ENCODE measurements around the gene FOSL1. TPM values are rescaled to one million over a fixed set of nuclear protein-coding genes. Genes with fewer than 3 reads are reported as not detected.
A peak's percentile ranks its signal among the peaks of the same experiment; 100 is the strongest.

FOSL1 gene
- total RNA-seq, 1 experiment from 2014 or later = 33.7 TPM

DNA sequence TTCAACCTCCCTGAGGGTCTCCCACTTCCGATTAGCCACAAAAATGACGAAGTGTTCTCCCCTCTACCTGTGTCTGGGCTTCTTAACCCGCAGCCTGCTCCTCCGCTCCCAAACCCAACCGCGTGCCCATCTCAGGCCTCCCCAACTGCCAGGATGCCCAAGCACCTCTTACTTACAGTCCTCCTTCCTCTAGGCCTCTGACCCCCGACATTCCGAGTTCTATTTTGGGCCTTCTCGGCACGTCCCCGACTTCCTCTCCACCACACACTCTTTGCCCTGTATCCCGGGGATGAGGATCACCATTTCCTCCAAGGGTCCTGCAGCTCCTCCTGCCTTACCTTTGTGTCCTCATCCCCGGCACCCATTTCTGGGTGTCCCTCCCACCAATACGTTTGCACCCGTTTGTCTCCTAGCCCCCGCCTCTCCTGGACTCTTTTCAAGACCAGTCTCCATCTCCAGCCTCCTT lies 40.3 kb downstream of the FOSL1 start:
- Histone ChIP-seq H3T11ph (ENCODE audit: low read length) (peak overlapping the region; percentile 9), H2AK5ac (ENCODE audit: insufficient read length, low read length) (no peak overlapping the region), H2BK12ac (ENCODE audit: insufficient read length, low read depth, low read length) (no peak overlapping the region), H3K23me2 (ENCODE audit: insufficient read length, low read depth, low read length, poor library complexity, severe bottlenecking) (peaks cover 25% of the 10 kb centered on the region), H2AFZ (ENCODE audit: low read length) (no peak overlapping the region), H3K56ac (ENCODE audit: insufficient read length, low read depth, low read length) (no peak overlapping the region), H3K4me1 (ENCODE audit: insufficient read depth, low read length) (no peaks in the 10 kb centered on the region), H3K27me3 (ENCODE audit: insufficient read depth, low read length) (no peaks in the 10 kb centered on the region), H3K9me3 (ENCODE audit: control insufficient read depth, low read depth, low read length) (no peaks in the 10 kb centered on the region), H2BK5ac (ENCODE audit: insufficient read length, low read length) (peak overlapping the region; percentile 65), H3K4me2 (ENCODE audit: insufficient read depth, insufficient read length, low read length) (peak overlapping the region; percentile 92), H2BK20ac (ENCODE audit: low read depth, low read length, poor library complexity, severe bottlenecking) (no peak overlapping the region), H4K5ac (ENCODE audit: insufficient read length, low read depth, low read length) (peak overlapping the region; percentile 63), H4K8ac (replicated peaks; ENCODE audit: insufficient read length, low read depth, low read length) (no peak overlapping the region), H3K14ac (ENCODE audit: insufficient read depth, low read length) (peak overlapping the region; percentile 98), H2BK15ac (ENCODE audit: low read depth, low read length) (no peak overlapping the region), H2BK120ac (ENCODE audit: low read depth, low read length, poor library complexity, severe bottlenecking) (peak overlapping the region; percentile 76), H3K18ac (ENCODE audit: insufficient read length, low read depth, low read length) (peak overlapping the region; percentile 94), H4K20me1 (ENCODE audit: control insufficient read depth, insufficient read depth, insufficient read length) (peaks cover 2% of the 10 kb centered on the region), H3K4ac (ENCODE audit: low read depth, low read length) (peak overlapping the region; percentile 61; the same call in 1 of the 2 replicates), H3K79me2 (ENCODE audit: insufficient read depth, low read length) (peaks cover 14% of the 10 kb centered on the region; the same call in 1 of the 2 replicates), H4K91ac (ENCODE audit: insufficient read length, low read depth, low read length) (peak overlapping the region; percentile 27), H3K23ac (ENCODE audit: insufficient read length, low read depth, low read length) (no peak overlapping the region), H3K27ac (ENCODE audit: insufficient read length, low read depth, low read length) (peak overlapping the region; percentile 83), H3K9ac (ENCODE audit: extremely low read depth, insufficient read length, low read length) (peak overlapping the region; percentile 81), H3K79me1 (ENCODE audit: insufficient read depth, low read depth, low read length, poor library complexity, severe bottlenecking) (peaks cover 3% of the 10 kb centered on the region)
- no peaks in the 10 kb centered on the region for H3K27me3 Mint-ChIP-seq (ENCODE audit: low read depth)
- no peak for DNase-seq
- H3K36me3 Mint-ChIP-seq (ENCODE audit: insufficient read depth in 1 of 3, low read depth in 3 of 3) = peaks cover 38 to 51% (median 49%) of the 10 kb centered on the region in 3 experiments
- peak overlapping the region; percentile 96 to 99 (median 98) for H3K27ac Mint-ChIP-seq
- TF ChIP-seq, protein P1, sequence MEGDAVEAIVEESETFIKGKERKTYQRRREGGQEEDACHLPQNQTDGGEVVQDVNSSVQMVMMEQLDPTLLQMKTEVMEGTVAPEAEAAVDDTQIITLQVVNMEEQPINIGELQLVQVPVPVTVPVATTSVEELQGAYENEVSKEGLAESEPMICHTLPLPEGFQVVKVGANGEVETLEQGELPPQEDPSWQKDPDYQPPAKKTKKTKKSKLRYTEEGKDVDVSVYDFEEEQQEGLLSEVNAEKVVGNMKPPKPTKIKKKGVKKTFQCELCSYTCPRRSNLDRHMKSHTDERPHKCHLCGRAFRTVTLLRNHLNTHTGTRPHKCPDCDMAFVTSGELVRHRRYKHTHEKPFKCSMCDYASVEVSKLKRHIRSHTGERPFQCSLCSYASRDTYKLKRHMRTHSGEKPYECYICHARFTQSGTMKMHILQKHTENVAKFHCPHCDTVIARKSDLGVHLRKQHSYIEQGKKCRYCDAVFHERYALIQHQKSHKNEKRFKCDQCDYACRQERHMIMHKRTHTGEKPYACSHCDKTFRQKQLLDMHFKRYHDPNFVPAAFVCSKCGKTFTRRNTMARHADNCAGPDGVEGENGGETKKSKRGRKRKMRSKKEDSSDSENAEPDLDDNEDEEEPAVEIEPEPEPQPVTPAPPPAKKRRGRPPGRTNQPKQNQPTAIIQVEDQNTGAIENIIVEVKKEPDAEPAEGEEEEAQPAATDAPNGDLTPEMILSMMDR (conservative IDR thresholded peaks at IDR 0.05) = no peak
- H3K4me1 Mint-ChIP-seq = peaks cover 29% of the 10 kb centered on the region in 2 experiments
- WGBS (ENCODE audit: extremely low coverage, insufficient read length, low lambda C conversion rate) = no CpG with 5 or more reads among the region's 16 CpGs
- peak overlapping the region; percentile 78 to 93 for H3K4me3 Mint-ChIP-seq
- peaks cover 0 to 3% of the 10 kb centered on the region in 2 experiments; a peak in 1 of 5 replicates for H3K9me3 Mint-ChIP-seq

All from H9 (cell line).